Choroid plexus epithelial cell (primary cell): ENCODE measurements around the gene PAXIP1.

ENCODE experiments used
- DNase-seq: peaks from one replicate; pipeline ENCODE4 v3.0.0-alpha.2; 2010; ENCODE audit warnings: low read depth
- H3K4me3 ChIP-seq: 2 replicates; pipeline ENCODE4 v1.5.1; 2011; ENCODE audit warnings: low read depth, mild to moderate bottlenecking, control low read depth, low read length, moderate library complexity
- CTCF ChIP-seq: conservative IDR thresholded peaks from 2 replicates; pipeline ENCODE4 v1.5.1; 2011; ENCODE audit warnings: low read depth, mild to moderate bottlenecking, control low read depth, inconsistent platforms, low read length, moderate library complexity

Gene PAXIP1

GRCh38 chr7:155003376-155004214, 671 bp upstream of the PAXIP1 start:
- peak overlapping the region; percentile 88 for H3K4me3 ChIP-seq
- no peak for TF ChIP-seq CTCF
- peak; percentile 78 for DNase-seq

GRCh38 chr7:155002411-155003091, 373 bp downstream of the PAXIP1 start:
- peak overlapping the region; percentile 88 for H3K4me3 ChIP-seq
- no peak for TF ChIP-seq CTCF
- no peak for DNase-seq

- no peak for TF ChIP-seq CTCF
- DNase-seq: peak; percentile 13
- peak overlapping the region; percentile 88 for H3K4me3 ChIP-seq
Observed at GRCh38 chr7:155001756-155002410, 1.0 kb downstream of the PAXIP1 start.

GRCh38 chr7:155000795-155001194, 2.1 kb downstream of the PAXIP1 start:
- no peak overlapping the region for H3K4me3 ChIP-seq
- TF ChIP-seq CTCF: no peak
- DNase-seq: no peak

- TF ChIP-seq CTCF: no peak
- DNase-seq: no peak
- H3K4me3 ChIP-seq: no peak overlapping the region
Observed at GRCh38 chr7:154998481-154998880, 4.4 kb downstream of the PAXIP1 start.

- no peak for TF ChIP-seq CTCF
- H3K4me3 ChIP-seq: no peak overlapping the region
- no peak for DNase-seq
Observed at GRCh38 chr7:154997840-154998370, 5.0 kb downstream of the PAXIP1 start.
